ENCODE data around the gene TMEM218. TPM values are rescaled to one million over a fixed set of nuclear protein-coding genes. Genes with fewer than 3 reads are reported as not detected.

The TMEM218 gene
- total RNA-seq, 1 experiment from 2014 or later: 17.9 TPM

DNA sequence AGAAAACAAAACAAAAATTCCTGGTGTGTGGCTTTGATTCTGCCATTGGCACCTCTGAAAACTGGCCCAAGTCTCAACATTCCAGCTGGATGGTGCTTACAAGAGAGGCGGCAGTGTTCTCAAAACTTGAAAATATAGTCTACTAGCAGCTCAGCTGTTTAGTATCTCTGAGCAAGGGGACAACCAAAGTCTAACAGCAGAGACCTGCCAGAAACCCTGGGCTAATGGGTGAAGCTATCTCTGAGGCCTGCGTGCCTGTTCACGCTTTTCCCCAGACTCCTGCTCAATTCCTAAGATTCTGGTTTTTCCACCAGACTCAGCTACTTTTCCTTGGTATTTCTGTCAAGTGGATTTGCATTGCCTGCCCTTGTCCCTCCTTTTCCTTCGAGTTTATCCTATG, 17.9 kb downstream of the TMEM218 start:
- intact Hi-C loops (cut with micrococcal nuclease): no loop called here
- ATAC-seq (no peak), DNase-seq (ENCODE audit: low read depth, low spot score) (no peak)
- RAD21 ChIA-PET (ENCODE audit: low non-redundant PET in 1 of 2, low total read pairs in 2 of 2, uncharacterized antibody in 2 of 2, unreplicated experiment in 2 of 2): no interaction called here
- H3K27ac ChIP-seq (ENCODE audit: low read depth, low read length): no peak overlapping the region
- no peak overlapping the region for H3K4me2 ChIP-seq (ENCODE audit: low read length)
- no peak for TF ChIP-seq TCF7L2 (IDR thresholded peaks at IDR 0.05; ENCODE audit: borderline replicate concordance, extremely low read depth, insufficient read depth, insufficient read length)
- no peak for TF ChIP-seq POLR2AphosphoS5 (IDR thresholded peaks at IDR 0.05; ENCODE audit: low read depth, low read length)
- TF ChIP-seq, protein P1, sequence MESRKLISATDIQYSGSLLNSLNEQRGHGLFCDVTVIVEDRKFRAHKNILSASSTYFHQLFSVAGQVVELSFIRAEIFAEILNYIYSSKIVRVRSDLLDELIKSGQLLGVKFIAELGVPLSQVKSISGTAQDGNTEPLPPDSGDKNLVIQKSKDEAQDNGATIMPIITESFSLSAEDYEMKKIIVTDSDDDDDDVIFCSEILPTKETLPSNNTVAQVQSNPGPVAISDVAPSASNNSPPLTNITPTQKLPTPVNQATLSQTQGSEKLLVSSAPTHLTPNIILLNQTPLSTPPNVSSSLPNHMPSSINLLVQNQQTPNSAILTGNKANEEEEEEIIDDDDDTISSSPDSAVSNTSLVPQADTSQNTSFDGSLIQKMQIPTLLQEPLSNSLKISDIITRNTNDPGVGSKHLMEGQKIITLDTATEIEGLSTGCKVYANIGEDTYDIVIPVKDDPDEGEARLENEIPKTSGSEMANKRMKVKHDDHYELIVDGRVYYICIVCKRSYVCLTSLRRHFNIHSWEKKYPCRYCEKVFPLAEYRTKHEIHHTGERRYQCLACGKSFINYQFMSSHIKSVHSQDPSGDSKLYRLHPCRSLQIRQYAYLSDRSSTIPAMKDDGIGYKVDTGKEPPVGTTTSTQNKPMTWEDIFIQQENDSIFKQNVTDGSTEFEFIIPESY (IDR thresholded peaks at IDR 0.05; ENCODE audit: extremely low read depth, insufficient replicate concordance, low read length): no peak
- TF ChIP-seq REST (IDR thresholded peaks at IDR 0.05; ENCODE audit: low read depth): no peak
- no peak for TF ChIP-seq SP1 (IDR thresholded peaks at IDR 0.05; ENCODE audit: low read depth)
- no peak for TF ChIP-seq SIN3A (IDR thresholded peaks at IDR 0.05; ENCODE audit: low read depth)
- TF ChIP-seq EZH2 (IDR thresholded peaks at IDR 0.05): no peak
- TF ChIP-seq CTCF (IDR thresholded peaks at IDR 0.05 in 2 of 3, conservative IDR thresholded peaks at IDR 0.05 in 1 of 3; ENCODE audit: borderline replicate concordance in 1 of 3, insufficient read depth in 1 of 3, low read depth in 2 of 3, low read length in 2 of 3): no peak
- no peak for TF ChIP-seq CBX3 (IDR thresholded peaks at IDR 0.05; ENCODE audit: low read depth)
- TF ChIP-seq MAX (IDR thresholded peaks at IDR 0.05): no peak
- no peak for TF ChIP-seq RAD21 (IDR thresholded peaks at IDR 0.05; ENCODE audit: low read depth)
- TF ChIP-seq ZNF274 (IDR thresholded peaks at IDR 0.05; ENCODE audit: low read depth, low read length): no peak
- no peak for TF ChIP-seq ELF1 (IDR thresholded peaks at IDR 0.05; ENCODE audit: borderline replicate concordance, low read depth)
- TF ChIP-seq FOSL1 (IDR thresholded peaks at IDR 0.05; ENCODE audit: low read depth): no peak
- TF ChIP-seq ATF3 (IDR thresholded peaks at IDR 0.05): no peak
- TF ChIP-seq ZFX (IDR thresholded peaks at IDR 0.05): no peak
- CTCF ChIA-PET: interaction anchor here (0.7 kb wide), 2 partner anchors 271 to 1406 kb away, joined by 3 read pairs; no protein-coding TSS in a partner anchor
- POLR2A ChIA-PET: no interaction called here
- H3K9ac ChIP-seq (ENCODE audit: low read length): no peak overlapping the region
- BruUV-seq (replicated peaks): no TSS peak
- H3K36me3 ChIP-seq (ENCODE audit: control insufficient read depth in 1 of 2, insufficient read depth in 2 of 2, low read length in 2 of 2): no peaks in the 10 kb centered on the region
- H3K9me2 ChIP-seq (ENCODE audit: insufficient read depth): no peaks in the 10 kb centered on the region
- no peak overlapping the region for H2AFZ ChIP-seq (ENCODE audit: low read depth, low read length, poor library complexity, severe bottlenecking)
- H3K79me2 ChIP-seq (ENCODE audit: insufficient read depth, low read length): no peaks in the 10 kb centered on the region
- H3K9me3 ChIP-seq (ENCODE audit: control insufficient read depth in 1 of 2, insufficient read depth in 1 of 2, low read depth in 1 of 2, low read length in 2 of 2): no peaks in the 10 kb centered on the region
- H3K4me3 ChIP-seq (replicated peaks in 1 of 2; ENCODE audit: low read depth in 1 of 2, low read length in 2 of 2): no peak overlapping the region
- no peaks in the 10 kb centered on the region for H4K20me1 ChIP-seq (ENCODE audit: insufficient read depth)
- H3K4me1 ChIP-seq (ENCODE audit: control insufficient read depth in 1 of 2, insufficient read depth in 2 of 2, low read length in 2 of 2): peaks cover 3 to 11% of the 10 kb centered on the region in 2 experiments; a peak in 2 of 4 replicates
- no peaks in the 10 kb centered on the region for H3K27me3 ChIP-seq (ENCODE audit: insufficient read depth, low read length)

Data from HCT116 (cell line).